HG03520 (cell line): ENCODE data around the gene RDH16.

ENCODE experiments used
- ATAC-seq: cut with Tn5 transposase; IDR thresholded peaks from one replicate; pipeline ENCODE4 v1.9.1; 2021; ENCODE audit warnings: mild to moderate bottlenecking, moderate library complexity; ENCODE audit not compliant: unreplicated experiment

RDH16 gene, protein sequence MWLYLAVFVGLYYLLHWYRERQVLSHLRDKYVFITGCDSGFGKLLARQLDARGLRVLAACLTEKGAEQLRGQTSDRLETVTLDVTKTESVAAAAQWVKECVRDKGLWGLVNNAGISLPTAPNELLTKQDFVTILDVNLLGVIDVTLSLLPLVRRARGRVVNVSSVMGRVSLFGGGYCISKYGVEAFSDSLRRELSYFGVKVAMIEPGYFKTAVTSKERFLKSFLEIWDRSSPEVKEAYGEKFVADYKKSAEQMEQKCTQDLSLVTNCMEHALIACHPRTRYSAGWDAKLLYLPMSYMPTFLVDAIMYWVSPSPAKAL

DNA sequence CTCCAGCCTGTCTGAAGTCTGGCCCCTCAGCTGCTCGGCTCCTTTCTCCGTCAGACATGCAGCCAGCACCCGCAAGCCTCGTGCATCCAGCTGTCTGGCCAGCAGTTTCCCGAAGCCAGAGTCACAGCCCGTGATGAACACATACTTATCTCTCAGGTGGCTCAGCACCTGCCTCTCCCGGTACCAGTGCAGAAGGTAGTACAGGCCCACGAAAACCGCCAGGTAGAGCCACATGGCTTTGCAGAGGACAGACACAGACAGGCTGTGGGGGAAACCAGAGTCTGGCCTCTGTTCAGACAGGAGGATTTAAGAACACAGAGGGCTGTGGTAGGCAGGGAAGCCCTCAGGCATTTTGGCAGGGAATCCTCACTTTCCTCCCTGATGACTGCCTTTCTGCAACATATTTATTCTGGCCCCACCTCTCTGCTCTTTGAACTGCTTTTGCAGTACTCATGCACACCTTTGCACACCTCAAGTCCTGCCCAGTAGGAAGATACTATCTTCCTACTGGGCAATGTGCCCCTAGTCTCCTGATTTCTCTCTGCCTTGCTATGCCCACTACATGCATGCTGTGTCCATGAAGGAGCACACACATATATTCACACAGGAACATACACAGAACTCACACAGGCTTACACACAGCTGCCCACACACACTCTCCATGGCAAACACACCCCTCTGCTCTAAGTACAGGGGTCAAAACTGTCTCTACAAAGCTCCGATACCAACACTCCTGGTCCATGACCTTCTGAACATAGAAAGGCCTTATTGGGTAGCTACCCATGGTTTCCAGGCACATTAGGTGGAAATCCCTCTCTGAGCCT, at the start of gene RDH16:
Gene RDH16, minus strand, starts transcription at position 380 of the 824 bp plus-strand sequence. Its CDS starts 146 bp downstream, at position 234.
- ATAC-seq = no peak

DNA sequence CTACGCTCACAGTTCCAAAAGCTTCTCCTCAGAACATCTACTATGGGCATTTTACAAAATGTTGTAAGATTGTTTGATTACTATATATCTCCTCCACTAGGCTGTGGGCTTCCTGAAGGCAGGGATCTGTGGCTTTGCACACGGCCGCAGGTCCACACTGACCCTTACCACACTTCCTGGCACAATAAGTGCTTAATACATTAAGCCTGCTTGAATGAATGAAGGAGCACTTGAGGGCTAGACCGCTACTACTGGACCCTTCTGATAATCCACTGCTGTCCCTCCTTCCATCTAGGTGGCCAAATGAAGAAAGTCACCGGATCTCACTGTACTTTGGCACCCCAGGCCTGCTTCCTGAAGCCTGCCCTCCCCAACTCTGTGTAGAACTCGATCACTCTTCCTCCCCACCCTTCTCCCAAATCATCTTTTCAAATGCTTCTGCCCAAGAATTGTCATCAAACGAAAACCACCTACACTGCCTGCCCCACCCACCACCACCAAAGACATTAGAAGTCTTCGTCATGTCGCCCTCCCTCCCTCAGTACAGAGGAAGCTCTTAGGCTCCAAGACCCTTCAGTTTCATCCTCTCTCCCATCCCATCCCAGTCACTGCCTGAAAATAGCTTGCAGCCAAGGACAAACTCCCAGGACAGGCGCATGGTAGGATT, 49.5 kb upstream of the RDH16 start:
- ATAC-seq = no peak

DNA sequence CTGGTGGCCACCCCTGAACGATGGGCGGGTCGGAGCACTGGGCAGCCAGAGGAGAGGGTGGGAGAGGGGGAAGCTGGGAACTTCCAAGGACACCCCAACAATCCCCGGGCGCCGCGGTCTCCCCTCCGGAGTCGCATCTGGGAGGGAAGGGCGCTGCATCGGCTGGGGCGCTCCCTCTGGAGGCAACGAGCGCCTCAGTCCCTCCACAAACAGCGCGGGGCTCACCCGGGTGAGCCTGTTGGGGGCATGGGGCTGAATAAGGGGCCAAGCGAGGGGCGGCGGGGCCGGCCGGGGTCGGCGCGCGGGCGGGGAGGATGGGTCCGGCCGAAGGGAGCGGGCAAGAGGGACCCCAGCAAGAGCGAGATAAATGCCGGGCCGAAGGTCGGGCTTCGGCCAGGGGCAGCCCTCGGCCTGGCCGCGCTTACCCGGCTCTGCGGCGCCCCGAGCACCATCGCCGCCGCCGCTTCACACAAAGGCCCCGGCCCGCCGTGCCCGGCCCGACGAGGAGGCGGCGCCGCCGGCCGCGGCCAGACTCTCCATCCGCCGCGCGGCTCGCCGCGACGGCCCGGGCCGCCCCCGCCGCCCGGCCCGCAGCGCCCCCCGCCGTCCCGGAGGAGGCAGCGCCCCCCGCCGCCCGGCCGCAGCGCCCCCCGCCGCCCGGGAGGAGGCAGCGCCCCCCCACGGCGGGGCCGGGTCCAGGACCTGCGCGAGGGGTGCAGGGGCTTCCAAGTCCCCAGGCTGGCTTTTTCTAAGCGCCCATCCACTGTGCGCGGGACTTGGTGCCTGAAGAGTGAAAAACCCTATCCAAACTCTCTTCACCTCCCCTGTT, 48.8 kb upstream of the RDH16 start, which contains the start of gene ZBTB39:
Gene ZBTB39, minus strand, starts transcription at position 567 of the 829 bp plus-strand sequence. CDS start 1,629 bp downstream, outside the sequence.
- peak; percentile 62 for ATAC-seq

DNA sequence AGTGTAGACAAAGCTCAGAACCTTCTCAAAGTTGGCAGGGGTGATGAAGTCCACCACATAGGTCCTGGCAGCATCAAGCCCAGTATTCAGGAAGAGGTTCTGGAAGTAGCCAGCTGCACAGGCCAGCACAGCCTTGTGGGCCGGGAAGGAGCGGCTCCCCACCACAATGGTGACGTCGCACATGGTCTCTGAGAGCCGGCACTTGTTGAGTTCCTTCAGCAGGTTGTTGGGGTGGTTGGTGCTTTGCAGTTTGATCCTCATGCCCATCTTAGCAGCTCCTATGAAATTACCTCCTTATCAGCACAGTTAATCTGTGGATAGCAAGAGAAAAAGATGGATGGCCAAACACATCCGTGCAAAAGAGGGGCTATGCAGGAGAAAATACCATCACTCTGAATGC, 47.2 kb upstream of the RDH16 start:
- ATAC-seq = no peak

DNA sequence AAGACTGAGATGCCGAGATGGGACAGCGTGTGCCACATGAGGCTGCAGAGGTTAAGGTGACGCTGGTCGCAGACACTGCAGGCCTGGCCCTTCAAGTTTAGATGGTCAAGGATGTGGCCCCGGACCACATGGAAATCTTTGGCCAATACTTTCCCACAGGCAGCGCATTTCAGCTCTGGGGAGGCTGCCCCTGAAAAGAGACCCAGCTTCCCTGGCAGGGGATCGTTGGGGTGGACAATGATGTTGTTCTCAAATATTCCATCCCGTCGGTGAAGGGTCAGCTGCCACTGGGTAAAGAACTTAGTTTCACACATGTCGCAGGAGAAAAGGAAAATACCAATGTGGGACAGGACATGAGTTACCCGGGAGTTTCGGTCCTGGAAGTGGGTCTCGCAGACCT, 46.0 kb upstream of the RDH16 start:
- ATAC-seq = no peak

DNA sequence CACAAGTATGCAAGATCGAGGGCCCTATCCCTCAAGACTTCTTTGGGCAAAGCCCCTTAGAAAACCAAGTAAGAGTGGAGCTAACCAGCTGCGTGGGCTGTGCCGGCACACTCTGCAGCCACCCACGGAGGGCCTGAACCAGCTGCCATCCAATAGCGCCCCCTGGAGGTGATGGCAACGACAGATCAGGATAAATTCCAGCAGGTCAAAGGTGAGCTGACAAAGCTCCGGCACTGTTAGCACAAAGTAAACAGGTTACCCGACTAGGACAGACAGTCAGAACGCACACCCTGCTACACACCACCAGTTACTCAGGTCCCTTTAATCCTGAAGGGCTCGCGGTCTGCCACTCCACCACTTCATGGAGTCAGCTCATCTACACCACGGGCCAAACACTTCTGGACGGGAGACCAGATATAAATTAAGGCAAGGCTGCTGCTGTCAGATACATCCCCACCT, 44.1 kb upstream of the RDH16 start:
- no peak for ATAC-seq

DNA sequence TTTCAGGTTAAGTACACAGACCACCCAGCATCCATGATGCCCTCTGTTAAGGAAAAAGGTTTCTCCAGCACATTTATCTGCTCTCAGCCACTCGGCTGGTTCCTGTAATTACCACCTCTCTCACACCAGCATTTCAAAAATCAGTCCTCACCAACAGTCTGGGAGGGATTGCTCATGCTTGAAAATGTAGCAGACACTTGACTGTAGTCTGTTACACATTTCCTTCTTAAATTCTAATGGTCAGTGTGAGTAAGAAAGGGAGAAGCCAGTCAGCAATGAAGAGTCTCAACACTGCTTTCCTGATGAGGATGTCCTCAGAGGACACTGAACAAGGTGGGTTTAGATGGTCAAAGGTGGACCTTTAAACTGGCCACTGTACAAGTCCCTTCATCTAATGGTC, 43.0 kb upstream of the RDH16 start:
- no peak for ATAC-seq

DNA sequence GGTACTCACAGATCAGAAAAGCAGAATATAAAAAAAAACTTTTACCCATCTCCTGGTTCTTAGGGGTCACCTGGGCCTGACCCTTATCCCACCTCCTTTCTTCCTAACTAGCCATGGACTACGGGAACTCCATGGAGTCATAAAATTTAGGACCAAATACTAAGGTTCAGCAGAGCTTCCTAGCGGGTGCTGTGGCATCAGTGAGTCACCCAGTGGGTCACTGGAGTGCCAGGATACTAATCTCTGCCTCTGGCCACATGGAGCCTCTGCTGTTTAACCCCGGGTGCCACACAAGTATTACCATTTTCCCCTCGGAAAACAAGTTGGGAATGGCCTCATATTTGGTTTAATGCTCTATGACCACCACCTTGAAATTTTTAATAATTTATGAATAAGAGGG, 42.0 kb upstream of the RDH16 start:
- ATAC-seq = no peak

DNA sequence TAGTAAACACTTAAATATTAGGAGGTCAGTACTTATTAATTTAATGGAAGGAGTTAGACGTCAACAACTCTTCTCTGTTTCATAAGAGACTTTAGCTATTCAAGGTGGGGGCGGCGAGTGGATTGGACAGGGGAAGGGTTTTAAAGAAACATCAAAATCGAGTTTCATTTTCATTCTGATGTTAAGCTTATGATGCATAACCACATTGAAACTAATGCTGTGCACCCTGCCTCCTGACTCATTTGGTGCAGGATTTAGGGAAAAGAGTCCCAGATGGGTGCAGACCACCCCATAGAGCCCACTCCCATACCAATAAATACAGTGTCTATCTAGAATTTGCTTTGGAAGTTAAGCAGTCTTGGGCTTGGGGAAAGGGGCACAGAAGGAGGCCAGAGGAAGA, 41.6 kb upstream of the RDH16 start:
- peak; percentile 56 for ATAC-seq

DNA sequence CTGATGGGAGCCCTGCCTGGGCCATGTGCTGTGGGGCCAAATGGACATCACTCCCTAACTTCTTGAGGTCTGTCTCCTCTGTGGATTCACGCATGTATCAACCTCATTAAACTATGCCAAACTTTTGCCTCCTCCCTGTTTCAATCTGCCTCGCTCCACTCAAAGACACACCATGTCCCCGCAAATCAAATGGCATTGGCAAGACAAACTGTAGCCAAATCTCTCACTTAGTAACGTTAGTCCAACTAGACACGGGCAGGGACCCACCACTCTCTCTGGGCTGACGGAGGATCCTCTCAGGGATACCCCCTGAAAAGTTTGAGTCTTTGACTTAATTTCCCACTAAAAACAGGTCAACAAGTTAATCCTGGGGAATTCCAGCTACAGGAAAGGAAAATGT, 40.9 kb upstream of the RDH16 start:
- ATAC-seq = no peak

DNA sequence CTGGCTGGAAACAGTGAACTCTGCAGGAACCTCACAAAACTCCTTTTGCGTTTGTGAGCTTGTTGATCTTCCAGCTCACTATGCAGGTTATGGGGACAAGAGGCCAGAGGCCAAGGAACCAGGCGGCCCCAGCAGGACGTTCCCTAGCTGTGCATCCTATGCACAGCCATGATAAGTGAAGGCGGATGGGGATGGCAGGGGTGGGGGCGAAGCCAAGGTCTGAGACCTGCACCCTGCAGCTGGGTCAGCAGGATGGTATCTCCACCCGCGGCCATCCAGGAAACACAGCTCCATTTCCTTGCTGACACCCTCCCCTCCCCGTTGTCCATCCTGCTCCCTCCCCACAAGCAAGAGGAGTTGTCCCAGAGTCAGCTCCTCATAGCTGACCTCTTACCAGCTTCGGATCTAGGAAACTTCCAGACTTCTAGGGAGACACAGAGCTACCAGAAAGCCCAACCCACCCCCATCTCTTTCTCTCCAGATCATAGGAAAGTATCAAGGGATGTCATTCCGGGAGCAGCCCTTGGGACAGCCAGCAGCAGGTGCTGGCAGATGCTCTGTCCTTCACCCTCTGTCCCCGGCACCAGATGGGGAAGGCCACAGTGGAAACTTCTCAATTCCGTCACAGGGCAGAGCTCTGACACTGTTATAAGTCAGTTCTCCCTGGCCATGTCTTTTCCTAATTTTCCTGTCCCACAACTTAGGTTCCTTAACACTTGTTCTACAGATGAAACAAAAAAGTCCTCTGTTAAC, 39.6 kb upstream of the RDH16 start:
- no peak for ATAC-seq

DNA sequence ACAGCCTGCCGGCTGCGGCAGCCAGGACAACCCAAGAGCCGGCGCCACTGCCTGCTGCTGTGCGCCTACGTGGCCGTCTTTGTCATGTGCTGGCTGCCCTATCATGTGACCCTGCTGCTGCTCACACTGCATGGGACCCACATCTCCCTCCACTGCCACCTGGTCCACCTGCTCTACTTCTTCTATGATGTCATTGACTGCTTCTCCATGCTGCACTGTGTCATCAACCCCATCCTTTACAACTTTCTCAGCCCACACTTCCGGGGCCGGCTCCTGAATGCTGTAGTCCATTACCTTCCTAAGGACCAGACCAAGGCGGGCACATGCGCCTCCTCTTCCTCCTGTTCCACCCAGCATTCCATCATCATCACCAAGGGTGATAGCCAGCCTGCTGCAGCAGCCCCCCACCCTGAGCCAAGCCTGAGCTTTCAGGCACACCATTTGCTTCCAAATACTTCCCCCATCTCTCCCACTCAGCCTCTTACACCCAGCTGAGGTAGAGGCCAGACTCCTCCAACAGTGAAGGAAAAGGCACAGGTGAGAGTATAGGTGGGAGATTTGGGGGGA, 38.6 kb upstream of the RDH16 start:
- no peak for ATAC-seq

DNA sequence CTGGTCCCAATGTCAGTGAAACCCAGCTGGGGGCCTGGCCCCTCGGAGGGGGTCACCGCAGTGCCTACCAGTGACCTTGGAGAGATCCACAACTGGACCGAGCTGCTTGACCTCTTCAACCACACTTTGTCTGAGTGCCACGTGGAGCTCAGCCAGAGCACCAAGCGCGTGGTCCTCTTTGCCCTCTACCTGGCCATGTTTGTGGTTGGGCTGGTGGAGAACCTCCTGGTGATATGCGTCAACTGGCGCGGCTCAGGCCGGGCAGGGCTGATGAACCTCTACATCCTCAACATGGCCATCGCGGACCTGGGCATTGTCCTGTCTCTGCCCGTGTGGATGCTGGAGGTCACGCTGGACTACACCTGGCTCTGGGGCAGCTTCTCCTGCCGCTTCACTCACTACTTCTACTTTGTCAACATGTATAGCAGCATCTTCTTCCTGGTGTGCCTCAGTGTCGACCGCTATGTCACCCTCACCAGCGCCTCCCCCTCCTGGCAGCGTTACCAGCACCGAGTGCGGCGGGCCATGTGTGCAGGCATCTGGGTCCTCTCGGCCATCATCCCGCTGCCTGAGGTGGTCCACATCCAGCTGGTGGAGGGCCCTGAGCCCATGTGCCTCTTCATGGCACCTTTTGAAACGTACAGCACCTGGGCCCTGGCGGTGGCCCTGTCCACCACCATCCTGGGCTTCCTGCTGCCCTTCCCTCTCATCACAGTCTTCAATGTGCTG, 38.0 kb upstream of the RDH16 start:
- no peak for ATAC-seq

DNA sequence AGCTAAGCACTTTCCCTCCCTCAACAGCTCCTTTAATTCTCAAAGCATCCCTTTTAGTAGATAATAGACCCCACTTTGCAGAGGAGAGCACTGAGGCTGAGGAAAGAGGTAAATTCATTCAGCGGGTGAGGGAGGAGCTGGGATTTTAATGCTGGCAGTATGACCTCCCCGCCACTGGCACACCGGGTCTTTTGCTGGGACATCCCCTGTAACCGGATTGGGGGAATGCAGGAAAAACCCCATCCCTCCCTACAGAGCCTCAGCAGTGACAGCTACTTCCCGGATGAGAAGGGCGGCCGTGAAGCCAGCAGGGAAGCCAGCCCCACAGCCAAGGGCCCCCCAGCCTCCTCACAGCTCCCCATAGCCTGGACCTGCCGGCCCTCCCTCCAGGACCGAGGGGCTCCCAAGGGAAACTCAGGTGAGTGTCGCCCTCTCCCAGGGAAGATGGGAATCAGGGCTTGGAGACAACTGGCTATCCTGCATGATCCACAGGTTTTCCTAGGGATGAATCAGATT, 36.9 kb upstream of the RDH16 start:
- no peak for ATAC-seq

DNA sequence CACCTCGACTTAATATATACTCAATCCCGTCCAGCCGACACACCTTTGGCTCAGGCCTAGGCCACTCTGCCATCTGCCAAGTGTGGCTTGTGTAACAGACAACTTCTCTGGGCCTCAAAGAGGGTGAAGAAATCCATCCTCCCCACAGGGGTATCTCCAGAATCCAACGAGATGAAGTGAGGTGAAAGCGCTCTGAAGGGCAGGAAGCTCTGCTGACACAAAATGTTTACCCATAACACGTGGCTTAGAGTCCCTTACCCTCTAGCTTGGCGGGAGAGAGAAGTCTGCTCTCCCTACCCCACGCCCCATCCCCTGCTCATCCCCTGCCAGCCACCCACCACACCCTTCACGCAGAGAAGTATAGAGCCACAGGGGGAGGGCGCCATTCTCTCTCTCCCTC, 35.9 kb upstream of the RDH16 start:
- no peak for ATAC-seq

DNA sequence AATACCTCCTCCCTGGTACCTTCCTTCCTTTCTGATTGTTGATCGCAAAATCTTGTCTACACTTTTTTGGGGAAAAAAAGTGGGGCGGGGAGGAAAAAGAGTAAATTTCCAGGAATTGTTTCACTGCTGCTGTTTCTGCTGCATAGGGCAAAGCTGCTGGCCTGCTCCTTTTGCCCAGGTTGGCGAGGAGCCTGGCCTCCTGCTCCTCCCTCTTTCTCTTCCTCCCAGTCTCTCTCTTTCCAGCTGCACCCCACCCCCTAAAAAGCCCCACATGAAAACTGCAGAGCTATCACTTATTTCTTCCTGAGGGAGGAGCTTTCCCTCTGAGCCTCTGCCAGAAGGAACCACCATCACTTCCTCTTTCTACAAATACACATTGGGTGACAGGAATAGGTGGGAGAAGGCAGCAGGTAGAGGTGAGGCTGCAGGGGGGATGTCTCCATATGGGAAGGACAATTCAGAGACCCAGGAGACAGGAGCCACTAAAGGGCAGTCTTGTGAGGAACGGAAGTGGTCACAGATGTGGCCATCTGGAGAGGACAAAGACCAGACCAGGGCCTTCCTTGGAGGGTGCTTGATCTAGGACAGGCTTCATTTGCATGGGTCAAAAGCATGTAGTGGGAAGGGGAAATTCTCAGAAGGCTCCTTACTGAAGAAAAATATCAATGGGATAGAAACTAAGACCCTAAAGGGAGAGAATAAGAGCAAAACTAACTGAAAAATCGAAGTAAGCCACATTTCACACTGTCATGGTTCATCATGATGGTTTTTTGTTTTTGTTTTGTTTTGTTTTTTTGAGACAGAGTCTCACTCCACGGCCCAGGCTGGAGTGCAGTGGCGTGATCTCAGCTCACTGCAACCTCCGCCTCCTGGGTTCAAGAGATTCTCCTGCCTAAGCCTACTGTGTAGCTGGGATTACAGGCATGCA, 34.2 kb upstream of the RDH16 start:
- no peak for ATAC-seq

DNA sequence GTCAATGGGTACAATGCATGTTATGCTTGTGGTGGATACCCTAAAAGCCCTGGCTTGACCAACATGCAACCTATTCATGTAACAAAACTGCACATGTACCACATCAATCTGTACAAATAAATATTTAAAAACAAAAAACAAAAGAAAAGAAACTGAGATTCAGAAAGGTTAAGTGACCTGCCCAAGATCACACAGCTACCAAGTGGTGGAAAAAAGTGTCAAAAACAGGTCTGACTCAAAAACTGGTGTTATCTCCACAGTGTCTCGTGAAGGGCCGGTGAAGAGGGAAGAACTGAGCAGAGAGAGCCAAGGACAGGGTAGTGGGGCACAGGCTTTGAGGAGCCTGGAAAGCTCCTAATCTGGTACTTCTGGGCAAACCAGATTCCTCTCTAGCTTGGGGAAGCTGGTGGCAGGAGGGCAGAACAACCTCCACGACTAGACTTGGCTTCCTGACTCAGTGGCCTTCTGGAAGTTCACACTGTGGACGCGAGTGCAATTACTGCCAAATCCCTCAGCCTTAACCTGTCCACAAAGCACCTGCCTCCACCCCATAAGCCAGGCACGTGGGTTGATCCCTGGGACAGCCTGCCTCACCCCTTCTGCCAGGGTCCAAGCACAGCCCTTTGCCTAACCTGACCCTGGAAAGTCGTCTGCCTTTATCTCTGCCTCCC, 33.4 kb upstream of the RDH16 start:
- ATAC-seq = no peak
